Muscle layer of colon (tissue), 2 donors: ENCODE results near the gene NME3.

Source experiments
- H3K27ac ChIP-seq: one replicate; pipeline ENCODE4 v1.7.0; 2013; ENCODE audit warnings: low read depth, mild to moderate bottlenecking, low read length, moderate library complexity
- H3K27me3 ChIP-seq, 2 donors: one replicate each; pipeline ENCODE4 v1.7.0; 2013; ENCODE audit warnings: low read length in 2 of 2, mild to moderate bottlenecking in 2 of 2; ENCODE audit not compliant: insufficient read depth in 2 of 2, control insufficient read depth in 1 of 2
- H3K36me3 ChIP-seq: one replicate; pipeline ENCODE4 v1.7.0; 2013; ENCODE audit warnings: mild to moderate bottlenecking, low read length; ENCODE audit not compliant: insufficient read depth
- H3K4me1 ChIP-seq: one replicate; pipeline ENCODE4 v1.7.0; 2013; ENCODE audit warnings: mild to moderate bottlenecking, low read length; ENCODE audit not compliant: insufficient read depth
- H3K4me3 ChIP-seq, 2 donors: one replicate each; pipeline ENCODE4 v1.7.0; 2013; ENCODE audit warnings: low read length in 2 of 2, low read depth in 1 of 2, mild to moderate bottlenecking in 1 of 2, moderate library complexity in 1 of 2
- H3K9ac ChIP-seq: one replicate; pipeline ENCODE4 v1.7.0; 2013; ENCODE audit warnings: low read length
- H3K9me3 ChIP-seq: one replicate; pipeline ENCODE4 v1.7.0; 2013; ENCODE audit warnings: mild to moderate bottlenecking, low read length
- donor health status: abdominal sarcoma.
- donor health status: Adenocarcinoma of cecum.

Gene NME3

DNA sequence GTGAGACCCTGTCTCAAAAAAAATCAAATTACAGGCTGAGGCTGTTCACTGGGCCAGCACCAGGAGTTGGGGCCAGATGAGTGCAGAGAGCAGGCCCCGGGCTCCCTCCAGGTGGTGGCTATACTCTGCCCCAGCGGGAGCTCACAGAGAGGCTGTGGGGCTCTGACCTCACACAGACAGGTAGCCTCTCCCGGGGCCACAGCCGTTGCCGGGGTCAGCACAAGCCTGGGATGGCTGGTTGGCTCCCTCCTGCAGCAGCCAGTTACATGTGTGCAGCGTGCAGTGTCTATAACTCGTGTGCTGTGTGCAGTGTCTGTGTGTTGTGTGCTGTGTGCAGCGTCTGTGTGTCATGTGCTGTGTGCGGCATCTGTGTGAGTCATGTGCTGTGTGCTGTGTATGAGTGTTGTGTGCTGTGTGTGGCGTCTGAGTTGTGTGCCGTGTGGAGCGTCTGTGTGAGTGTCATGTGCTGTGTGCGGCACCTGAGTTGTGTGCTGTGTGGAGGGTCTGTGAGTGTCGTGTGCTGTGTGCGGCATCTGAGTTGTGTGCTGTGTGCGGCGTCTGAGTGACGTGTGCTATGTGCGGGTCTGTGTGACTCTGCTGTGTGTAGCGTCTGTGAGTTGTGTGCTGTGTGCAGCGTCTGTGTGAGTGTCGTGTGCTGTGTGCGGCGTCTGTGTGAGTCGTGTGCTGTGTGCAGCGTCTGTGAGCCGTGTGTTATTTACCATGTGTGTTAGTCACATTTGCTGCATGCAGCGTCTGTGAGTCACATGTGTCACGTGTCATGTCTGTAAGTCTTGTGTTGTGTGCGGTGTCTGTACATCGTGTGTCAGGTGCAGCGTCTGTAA lies 44.5 kb downstream of the NME3 start:
- Histone ChIP-seq H3K9ac (no peak overlapping the region), H3K4me1 (peaks cover 11% of the 10 kb centered on the region), H3K4me3 (no peak overlapping the region), H3K9me3 (no peaks in the 10 kb centered on the region), H3K36me3 (peaks cover 50% of the 10 kb centered on the region), H3K27ac (no peak overlapping the region), H3K27me3 (no peaks in the 10 kb centered on the region)

DNA sequence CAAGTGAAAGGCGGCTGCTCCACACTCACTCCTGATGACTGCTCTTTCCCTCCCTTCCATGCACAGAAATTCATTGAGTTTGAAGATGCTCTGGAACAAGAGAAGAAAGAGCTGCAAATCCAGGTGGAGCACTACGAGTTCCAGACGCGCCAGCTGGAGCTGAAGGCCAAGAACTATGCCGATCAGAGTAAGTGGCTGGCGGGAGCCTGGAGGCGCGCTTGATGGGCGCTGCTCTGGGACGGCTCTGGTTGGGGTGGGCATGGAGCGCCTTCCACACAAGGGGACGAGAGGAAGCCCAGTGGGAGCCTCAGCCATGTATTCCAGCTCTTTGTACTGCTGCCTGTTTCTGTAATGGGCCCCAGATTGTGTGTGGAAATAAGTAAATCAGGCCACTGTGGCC lies 46.9 kb downstream of the NME3 start:
- peaks cover 20% of the 10 kb centered on the region for H3K4me1 ChIP-seq
- H3K9me3 ChIP-seq = no peaks in the 10 kb centered on the region
- no peak overlapping the region for H3K9ac ChIP-seq
- no peaks in the 10 kb centered on the region for H3K27me3 ChIP-seq
- H3K36me3 ChIP-seq = peaks cover 44% of the 10 kb centered on the region
- no peak overlapping the region for H3K4me3 ChIP-seq
- no peak overlapping the region for H3K27ac ChIP-seq

DNA sequence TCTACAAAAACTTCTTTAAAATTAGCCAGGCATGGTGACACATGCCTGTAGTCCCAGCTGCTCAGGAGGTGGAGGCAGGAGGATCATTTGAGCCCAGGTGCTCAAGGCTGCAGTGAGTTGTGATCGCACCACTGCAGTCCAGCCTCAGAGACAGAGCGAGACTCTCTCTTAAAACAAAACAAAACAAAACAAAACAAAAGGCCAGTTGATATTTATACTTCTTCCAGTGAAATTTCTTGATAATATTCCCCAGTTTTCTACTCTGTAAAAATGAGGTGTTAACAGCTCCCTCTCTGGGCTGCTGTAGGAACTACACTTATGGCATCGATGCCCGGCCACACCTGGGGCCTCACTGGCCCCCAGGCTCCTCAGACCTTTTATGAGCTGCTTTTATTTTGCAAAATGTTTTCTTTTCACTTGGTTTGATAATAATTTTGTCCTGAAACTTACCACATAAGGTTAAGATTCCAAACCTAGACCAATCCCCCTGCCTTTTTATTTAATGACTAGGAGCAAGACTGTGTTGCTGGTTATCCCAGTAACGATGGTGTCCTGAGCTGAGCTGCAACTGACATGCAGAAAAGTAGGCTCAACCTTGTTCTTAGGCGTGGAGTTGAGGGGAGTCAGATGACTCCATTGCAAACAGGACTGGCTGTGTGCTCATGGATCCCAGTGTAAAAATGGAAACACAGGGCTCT lies 47.7 kb downstream of the NME3 start:
- H3K4me3 ChIP-seq = no peak overlapping the region
- no peak overlapping the region for H3K9ac ChIP-seq
- no peaks in the 10 kb centered on the region for H3K9me3 ChIP-seq
- H3K27ac ChIP-seq = no peak overlapping the region
- H3K4me1 ChIP-seq = peaks cover 24% of the 10 kb centered on the region
- no peaks in the 10 kb centered on the region for H3K27me3 ChIP-seq
- H3K36me3 ChIP-seq = peaks cover 35% of the 10 kb centered on the region

DNA sequence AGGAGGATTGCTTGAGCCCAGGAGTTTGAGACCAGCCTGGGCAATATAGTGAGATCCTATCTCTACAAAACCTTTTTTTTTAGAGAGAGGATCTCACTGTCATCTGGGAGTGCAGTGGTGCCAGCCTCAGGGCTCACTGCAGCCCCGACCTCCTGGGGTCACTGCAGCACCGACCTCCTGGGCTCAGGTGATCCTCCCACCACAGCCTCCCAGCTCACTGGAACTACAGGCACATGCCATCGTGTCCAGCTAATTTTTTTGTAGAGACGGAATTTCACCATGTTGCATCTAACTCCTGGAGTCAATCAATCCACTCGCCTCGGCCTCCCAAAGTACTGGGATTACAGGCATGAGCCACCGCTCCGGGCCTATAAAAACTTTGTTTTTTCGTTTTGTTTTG lies 50.0 kb downstream of the NME3 start:
- H3K9me3 ChIP-seq = no peaks in the 10 kb centered on the region
- H3K27me3 ChIP-seq = no peaks in the 10 kb centered on the region
- H3K4me1 ChIP-seq = peaks cover 24% of the 10 kb centered on the region
- H3K9ac ChIP-seq = no peak overlapping the region
- peaks cover 14% of the 10 kb centered on the region for H3K36me3 ChIP-seq
- no peak overlapping the region for H3K4me3 ChIP-seq
- H3K27ac ChIP-seq = no peak overlapping the region
